ENCODE data around the gene MINDY1.

Gene MINDY1

DNA sequence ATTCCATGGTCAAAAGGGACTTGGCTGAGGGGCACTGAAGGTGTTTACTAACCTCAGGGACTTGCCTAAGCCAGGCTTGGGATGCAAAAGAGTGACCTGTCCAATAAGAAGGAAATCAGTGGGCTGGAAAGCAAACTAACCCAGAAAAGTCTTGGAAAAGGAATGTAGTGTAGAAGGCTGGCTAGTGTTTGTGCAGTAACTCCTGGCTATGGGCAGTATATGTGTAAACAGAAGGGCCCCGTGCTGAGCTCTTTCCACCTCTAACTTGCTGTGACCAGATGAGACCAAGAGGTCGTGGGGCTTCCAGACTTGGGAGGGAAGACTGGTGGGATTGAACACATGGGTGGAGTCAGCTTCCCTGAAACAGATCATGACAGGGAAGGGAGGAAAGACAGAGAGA is 4.1 kb downstream of the MINDY1 start:
- Histone ChIP-seq H3K9ac (ENCODE audit: low read length in 2 of 2) (no peak overlapping the region), H3K9me3 (ENCODE audit: control insufficient read depth in 2 of 2, low read length in 2 of 2) (no peaks in the 10 kb centered on the region), H3K4me3 (ENCODE audit: low read length in 2 of 2) (no peak overlapping the region), H3K27ac (ENCODE audit: low read length) (no peak overlapping the region), H3K36me3 (ENCODE audit: control insufficient read depth in 2 of 2, insufficient read depth in 2 of 2, low read length in 2 of 2) (peaks cover 29 to 34% of the 10 kb centered on the region in 2 donors), H3K4me1 (ENCODE audit: control insufficient read depth, insufficient read depth, low read length) (peaks cover 28% of the 10 kb centered on the region), H3K27me3 (ENCODE audit: control insufficient read depth in 1 of 2, insufficient read depth in 2 of 2, low read length in 2 of 2) (no peaks in the 10 kb centered on the region)

DNA sequence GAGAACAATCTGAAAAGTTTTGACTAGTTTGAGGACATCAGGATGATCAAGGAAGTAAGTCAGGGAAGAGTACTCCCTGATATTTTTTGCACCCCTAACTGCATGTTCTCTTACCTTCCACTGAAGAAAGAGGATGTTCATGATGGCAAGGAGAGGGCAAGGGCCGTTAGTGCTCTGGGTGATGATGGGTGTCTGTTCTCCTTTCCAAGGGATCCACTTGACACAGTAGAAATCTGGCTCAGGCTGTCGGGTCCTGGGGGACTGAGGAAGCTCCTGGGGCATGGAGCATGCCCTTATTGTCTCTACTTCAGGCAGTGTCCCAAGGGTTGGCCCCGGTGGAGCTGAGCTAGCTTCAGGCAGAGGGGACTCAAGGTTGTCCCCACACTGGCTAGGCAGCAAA is 4.7 kb downstream of the MINDY1 start:
- Histone ChIP-seq H3K4me3 (ENCODE audit: low read length in 2 of 2) (no peak overlapping the region), H3K27ac (ENCODE audit: low read length) (no peak overlapping the region), H3K36me3 (ENCODE audit: control insufficient read depth in 2 of 2, insufficient read depth in 2 of 2, low read length in 2 of 2) (peaks cover 34 to 37% of the 10 kb centered on the region in 2 donors)

GRCh38 chr1:151001602-151002001 is 5.1 kb downstream of the MINDY1 start:
- no peaks in the 10 kb centered on the region for H3K27me3 ChIP-seq (ENCODE audit: control insufficient read depth in 1 of 2, insufficient read depth in 2 of 2, low read length in 2 of 2)
- H3K9ac ChIP-seq (ENCODE audit: low read length in 2 of 2) = no peak overlapping the region
- peaks cover 20% of the 10 kb centered on the region for H3K4me1 ChIP-seq (ENCODE audit: control insufficient read depth, insufficient read depth, low read length)
- no peak overlapping the region for H3K4me3 ChIP-seq (ENCODE audit: low read length in 2 of 2)
- peaks cover 36 to 42% of the 10 kb centered on the region in 2 donors for H3K36me3 ChIP-seq (ENCODE audit: control insufficient read depth in 2 of 2, insufficient read depth in 2 of 2, low read length in 2 of 2)
- H3K9me3 ChIP-seq (ENCODE audit: control insufficient read depth in 2 of 2, low read length in 2 of 2) = no peaks in the 10 kb centered on the region
- H3K27ac ChIP-seq (ENCODE audit: low read length) = no peak overlapping the region

More for the DNA sequence above, 4.7 kb downstream of the MINDY1 start:
- Histone ChIP-seq H3K9me3 (ENCODE audit: control insufficient read depth in 2 of 2, low read length in 2 of 2) (no peaks in the 10 kb centered on the region), H3K9ac (ENCODE audit: low read length in 2 of 2) (no peak overlapping the region), H3K4me1 (ENCODE audit: control insufficient read depth, insufficient read depth, low read length) (peaks cover 23% of the 10 kb centered on the region), H3K27me3 (ENCODE audit: control insufficient read depth in 1 of 2, insufficient read depth in 2 of 2, low read length in 2 of 2) (no peaks in the 10 kb centered on the region)

DNA sequence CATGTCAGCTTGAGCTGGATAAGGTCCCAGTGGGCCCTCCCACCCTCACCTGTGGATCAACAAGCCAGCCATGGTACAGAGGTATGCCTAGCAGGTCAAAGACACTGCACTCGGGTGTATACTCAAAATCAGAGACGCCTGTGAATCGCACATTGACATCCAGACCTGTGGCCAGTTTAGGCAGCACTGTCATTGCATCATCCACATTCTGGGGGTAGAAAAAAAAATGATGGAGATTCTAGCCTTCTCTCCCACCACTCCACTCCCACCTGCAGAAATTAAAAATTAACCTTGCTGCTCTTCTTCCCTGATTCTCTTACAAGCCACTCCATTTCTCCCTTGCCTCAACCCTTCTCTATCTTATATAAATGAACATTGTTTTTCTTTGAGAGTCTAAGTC is 6.3 kb downstream of the MINDY1 start:
- Histone ChIP-seq H3K4me3 (ENCODE audit: low read length in 2 of 2) (no peak overlapping the region), H3K9ac (ENCODE audit: low read length in 2 of 2) (no peak overlapping the region), H3K9me3 (ENCODE audit: control insufficient read depth in 2 of 2, low read length in 2 of 2) (no peaks in the 10 kb centered on the region), H3K27me3 (ENCODE audit: control insufficient read depth in 1 of 2, insufficient read depth in 2 of 2, low read length in 2 of 2) (no peaks in the 10 kb centered on the region), H3K4me1 (ENCODE audit: control insufficient read depth, insufficient read depth, low read length) (peaks cover 24% of the 10 kb centered on the region), H3K36me3 (ENCODE audit: control insufficient read depth in 2 of 2, insufficient read depth in 2 of 2, low read length in 2 of 2) (peaks cover 36 to 42% of the 10 kb centered on the region in 2 donors), H3K27ac (ENCODE audit: low read length) (no peak overlapping the region)

DNA sequence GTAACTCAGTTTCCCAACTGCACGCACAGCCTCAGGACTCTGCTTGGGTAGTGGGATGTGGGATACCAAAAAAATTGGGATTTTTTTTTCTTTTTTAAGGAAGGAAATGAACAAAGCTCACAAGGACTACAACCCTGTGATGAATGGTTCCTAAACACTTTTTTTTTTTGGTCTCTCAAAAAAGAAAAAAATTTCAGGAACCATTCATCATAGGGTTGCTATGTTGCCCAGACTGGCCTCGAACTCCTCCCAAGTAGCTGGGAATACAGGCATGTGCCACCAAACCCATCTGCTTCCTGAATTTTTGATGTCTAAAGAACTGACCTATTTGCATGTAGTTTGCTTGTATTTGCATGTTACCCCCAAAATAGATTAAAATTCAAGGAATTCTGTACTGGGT is 6.8 kb downstream of the MINDY1 start:
- H3K27me3 ChIP-seq (ENCODE audit: control insufficient read depth in 1 of 2, insufficient read depth in 2 of 2, low read length in 2 of 2) = no peaks in the 10 kb centered on the region
- H3K4me3 ChIP-seq (ENCODE audit: low read length in 2 of 2) = no peak overlapping the region
- H3K9ac ChIP-seq (ENCODE audit: low read length in 2 of 2) = no peak overlapping the region
- peaks cover 22% of the 10 kb centered on the region for H3K4me1 ChIP-seq (ENCODE audit: control insufficient read depth, insufficient read depth, low read length)
- no peaks in the 10 kb centered on the region for H3K9me3 ChIP-seq (ENCODE audit: control insufficient read depth in 2 of 2, low read length in 2 of 2)
- peaks cover 36 to 42% of the 10 kb centered on the region in 2 donors for H3K36me3 ChIP-seq (ENCODE audit: control insufficient read depth in 2 of 2, insufficient read depth in 2 of 2, low read length in 2 of 2)
- no peak overlapping the region for H3K27ac ChIP-seq (ENCODE audit: low read length)

- H3K36me3 ChIP-seq (ENCODE audit: control insufficient read depth in 2 of 2, insufficient read depth in 2 of 2, low read length in 2 of 2) = peaks cover 36 to 42% of the 10 kb centered on the region in 2 donors
- no peaks in the 10 kb centered on the region for H3K27me3 ChIP-seq (ENCODE audit: control insufficient read depth in 1 of 2, insufficient read depth in 2 of 2, low read length in 2 of 2)
- H3K9ac ChIP-seq (ENCODE audit: low read length in 2 of 2) = no peak overlapping the region
- peaks cover 16% of the 10 kb centered on the region for H3K4me1 ChIP-seq (ENCODE audit: control insufficient read depth, insufficient read depth, low read length)
- no peaks in the 10 kb centered on the region for H3K9me3 ChIP-seq (ENCODE audit: control insufficient read depth in 2 of 2, low read length in 2 of 2)
- no peak overlapping the region for H3K4me3 ChIP-seq (ENCODE audit: low read length in 2 of 2)
- no peak overlapping the region for H3K27ac ChIP-seq (ENCODE audit: low read length)
These were observed 7.5 kb downstream of the MINDY1 start for GRCh38 chr1:150999051-150999674.

GRCh38 chr1:150997949-150998348 is 8.8 kb downstream of the MINDY1 start:
- H3K9me3 ChIP-seq (ENCODE audit: control insufficient read depth in 2 of 2, low read length in 2 of 2) = no peaks in the 10 kb centered on the region
- no peak overlapping the region for H3K27ac ChIP-seq (ENCODE audit: low read length)
- H3K27me3 ChIP-seq (ENCODE audit: control insufficient read depth in 1 of 2, insufficient read depth in 2 of 2, low read length in 2 of 2) = no peaks in the 10 kb centered on the region
- H3K4me3 ChIP-seq (ENCODE audit: low read length in 2 of 2) = no peak overlapping the region
- H3K36me3 ChIP-seq (ENCODE audit: control insufficient read depth in 2 of 2, insufficient read depth in 2 of 2, low read length in 2 of 2) = peaks cover 36 to 42% of the 10 kb centered on the region in 2 donors
- peaks cover 10% of the 10 kb centered on the region for H3K4me1 ChIP-seq (ENCODE audit: control insufficient read depth, insufficient read depth, low read length)
- no peak overlapping the region for H3K9ac ChIP-seq (ENCODE audit: low read length in 2 of 2)

GRCh38 chr1:150997126-150997872 is 9.4 kb downstream of the MINDY1 start:
- peaks cover 36 to 37% of the 10 kb centered on the region in 2 donors for H3K36me3 ChIP-seq (ENCODE audit: control insufficient read depth in 2 of 2, insufficient read depth in 2 of 2, low read length in 2 of 2)
- no peak overlapping the region for H3K9ac ChIP-seq (ENCODE audit: low read length in 2 of 2)
- H3K4me3 ChIP-seq (ENCODE audit: low read length in 2 of 2) = no peak overlapping the region
- H3K4me1 ChIP-seq (ENCODE audit: control insufficient read depth, insufficient read depth, low read length) = peaks cover 6% of the 10 kb centered on the region
- no peaks in the 10 kb centered on the region for H3K27me3 ChIP-seq (ENCODE audit: control insufficient read depth in 1 of 2, insufficient read depth in 2 of 2, low read length in 2 of 2)
- H3K27ac ChIP-seq (ENCODE audit: low read length) = no peak overlapping the region
- H3K9me3 ChIP-seq (ENCODE audit: control insufficient read depth in 2 of 2, low read length in 2 of 2) = no peaks in the 10 kb centered on the region

DNA sequence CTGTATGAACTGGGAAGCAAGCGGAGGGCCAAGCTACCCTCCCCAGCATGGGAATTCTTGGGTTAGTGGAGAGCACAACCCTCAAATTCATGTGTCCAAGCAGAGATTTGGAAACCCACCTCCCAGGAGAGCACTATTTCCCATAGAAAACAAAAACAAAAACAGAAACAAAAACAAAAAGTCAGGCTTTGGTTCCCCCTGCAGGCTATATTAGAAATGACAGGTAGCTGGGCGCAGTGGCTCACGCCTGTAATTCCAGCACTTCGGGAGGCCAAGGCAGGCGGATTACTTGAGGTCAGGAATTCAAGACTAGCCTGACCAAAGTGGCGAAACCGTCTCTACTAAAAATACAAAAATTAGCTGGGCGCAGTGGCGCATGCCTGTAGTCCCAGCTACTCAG is 10.8 kb downstream of the MINDY1 start:
- Histone ChIP-seq H3K9ac (ENCODE audit: low read length in 2 of 2) (peak overlapping the region in 1 of 2 donors; percentile 29), H3K4me3 (ENCODE audit: low read length in 2 of 2) (peak overlapping the region in 1 of 2 donors; percentile 57), H3K27me3 (ENCODE audit: control insufficient read depth in 1 of 2, insufficient read depth in 2 of 2, low read length in 2 of 2) (no peaks in the 10 kb centered on the region), H3K36me3 (ENCODE audit: control insufficient read depth in 2 of 2, insufficient read depth in 2 of 2, low read length in 2 of 2) (peaks cover 26 to 30% of the 10 kb centered on the region in 2 donors), H3K4me1 (ENCODE audit: control insufficient read depth, insufficient read depth, low read length) (peaks cover 4% of the 10 kb centered on the region), H3K9me3 (ENCODE audit: control insufficient read depth in 2 of 2, low read length in 2 of 2) (no peaks in the 10 kb centered on the region), H3K27ac (ENCODE audit: low read length) (no peak overlapping the region)

- Histone ChIP-seq H3K9me3 (ENCODE audit: control insufficient read depth in 2 of 2, low read length in 2 of 2) (no peaks in the 10 kb centered on the region), H3K4me3 (ENCODE audit: low read length in 2 of 2) (peak overlapping the region in 1 of 2 donors; percentile 57), H3K27ac (ENCODE audit: low read length) (no peak overlapping the region), H3K9ac (ENCODE audit: low read length in 2 of 2) (peak overlapping the region in 1 of 2 donors; percentile 29), H3K27me3 (ENCODE audit: control insufficient read depth in 1 of 2, insufficient read depth in 2 of 2, low read length in 2 of 2) (no peaks in the 10 kb centered on the region), H3K36me3 (ENCODE audit: control insufficient read depth in 2 of 2, insufficient read depth in 2 of 2, low read length in 2 of 2) (peaks cover 26 to 29% of the 10 kb centered on the region in 2 donors), H3K4me1 (ENCODE audit: control insufficient read depth, insufficient read depth, low read length) (peaks cover 4% of the 10 kb centered on the region)
These were observed 11.2 kb downstream of the MINDY1 start for GRCh38 chr1:150995460-150995859.

DNA sequence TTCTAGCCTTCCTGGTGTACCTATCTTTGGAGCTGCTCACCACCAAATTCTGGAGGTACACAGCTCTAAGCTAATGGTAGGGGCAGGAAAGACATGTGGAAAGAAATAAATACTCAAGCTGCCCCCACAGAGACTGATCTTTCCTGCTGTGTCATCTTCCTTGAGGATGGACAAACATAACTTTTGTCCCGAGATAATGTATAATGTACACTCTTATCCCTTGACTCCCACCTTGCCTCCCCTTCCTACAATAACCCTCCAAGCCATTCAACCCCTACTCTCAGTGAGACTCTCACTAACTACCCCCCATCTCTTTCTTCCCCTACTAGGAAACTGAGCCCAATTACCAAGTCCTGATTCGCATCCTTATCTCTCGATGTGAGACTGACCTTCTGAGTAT is 12.5 kb downstream of the MINDY1 start:
- Histone ChIP-seq H3K36me3 (ENCODE audit: control insufficient read depth in 2 of 2, insufficient read depth in 2 of 2, low read length in 2 of 2) (peaks cover 20 to 21% of the 10 kb centered on the region in 2 donors), H3K4me3 (ENCODE audit: low read length in 2 of 2) (no peak overlapping the region), H3K27me3 (ENCODE audit: control insufficient read depth in 1 of 2, insufficient read depth in 2 of 2, low read length in 2 of 2) (no peaks in the 10 kb centered on the region), H3K27ac (ENCODE audit: low read length) (no peak overlapping the region), H3K9me3 (ENCODE audit: control insufficient read depth in 2 of 2, low read length in 2 of 2) (no peaks in the 10 kb centered on the region), H3K4me1 (ENCODE audit: control insufficient read depth, insufficient read depth, low read length) (peaks cover 4% of the 10 kb centered on the region), H3K9ac (ENCODE audit: low read length in 2 of 2) (no peak overlapping the region)

Measured in stomach smooth muscle (tissue), 2 donors.